ENCODE data around the gene CTIF.

CTIF gene

DNA sequence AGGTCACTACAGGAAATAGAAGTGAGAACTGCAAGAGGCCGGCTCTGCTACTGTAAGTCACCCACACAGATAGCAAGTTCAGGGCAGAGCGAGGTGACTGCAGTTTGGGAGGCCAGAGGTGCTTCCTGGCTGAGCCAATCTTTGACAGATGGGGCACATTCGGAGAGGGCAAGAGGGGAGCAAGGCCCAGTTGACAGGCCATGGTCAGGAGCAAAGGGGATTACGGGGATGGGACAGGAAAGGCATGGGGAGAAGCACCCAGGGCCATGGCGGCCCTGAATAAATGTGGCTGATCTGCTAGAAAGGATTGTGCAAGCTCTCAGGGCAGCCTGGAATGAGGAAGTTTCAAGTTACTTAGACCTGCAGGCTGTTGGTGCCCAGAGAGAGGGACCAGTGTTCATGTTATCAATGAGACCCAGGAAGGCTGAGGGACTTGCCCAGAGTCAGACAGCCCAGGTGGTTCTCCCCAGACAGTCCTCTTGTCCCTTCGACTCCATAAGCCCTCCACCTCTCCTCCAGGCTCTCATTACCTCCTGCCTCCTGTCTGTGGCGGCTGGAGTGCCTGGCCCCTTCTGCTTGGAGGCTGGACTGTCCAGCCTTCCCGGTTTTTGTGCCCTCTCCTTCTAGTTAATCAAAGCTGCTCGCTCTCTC, 123.3 kb downstream of the CTIF start:
- DNase-seq (ENCODE audit: low read depth in 2 of 3, low spot score in 2 of 3): no peak

DNA sequence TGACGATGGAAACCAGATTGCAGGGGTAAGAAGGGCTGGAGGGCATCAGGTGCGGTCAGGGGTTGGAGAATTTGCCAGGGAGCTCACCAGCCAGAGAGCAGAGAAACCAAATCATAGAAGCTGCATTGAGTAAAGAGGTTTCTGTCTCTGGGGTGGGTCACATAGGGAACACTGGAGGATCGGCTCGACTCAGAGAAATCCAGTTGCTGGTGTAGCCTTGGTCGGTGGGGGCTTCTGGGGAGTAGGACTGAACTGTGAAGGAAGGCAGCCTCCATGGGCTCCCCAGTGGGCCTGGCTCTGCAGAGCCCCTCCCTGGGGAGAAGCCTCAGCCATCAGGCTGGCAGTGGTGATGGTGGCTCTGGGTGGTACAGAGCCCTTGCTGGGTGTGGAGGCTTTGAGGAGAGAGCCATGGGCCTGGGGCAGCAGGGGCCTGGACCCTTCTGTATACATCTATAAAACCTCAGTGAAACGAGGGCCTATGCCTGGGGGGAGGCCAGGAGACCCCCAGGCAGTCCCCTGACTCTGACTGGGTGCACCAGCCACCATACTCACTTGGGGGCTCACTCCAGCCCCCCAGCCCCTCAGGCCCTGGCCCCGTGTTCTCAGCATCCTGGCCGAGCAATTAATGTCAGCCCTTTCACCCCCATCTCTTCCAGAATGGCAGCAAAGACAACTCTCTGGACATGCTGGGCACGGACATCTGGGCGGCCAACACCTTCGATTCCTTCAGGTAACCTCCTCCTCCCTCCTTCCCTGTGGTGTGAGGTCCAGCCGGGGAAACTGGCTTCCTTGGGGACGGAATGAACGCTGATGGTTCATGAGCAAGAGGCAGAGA, 124.5 kb downstream of the CTIF start:
- DNase-seq (ENCODE audit: low read depth in 2 of 3, low spot score in 2 of 3): no peak

DNA sequence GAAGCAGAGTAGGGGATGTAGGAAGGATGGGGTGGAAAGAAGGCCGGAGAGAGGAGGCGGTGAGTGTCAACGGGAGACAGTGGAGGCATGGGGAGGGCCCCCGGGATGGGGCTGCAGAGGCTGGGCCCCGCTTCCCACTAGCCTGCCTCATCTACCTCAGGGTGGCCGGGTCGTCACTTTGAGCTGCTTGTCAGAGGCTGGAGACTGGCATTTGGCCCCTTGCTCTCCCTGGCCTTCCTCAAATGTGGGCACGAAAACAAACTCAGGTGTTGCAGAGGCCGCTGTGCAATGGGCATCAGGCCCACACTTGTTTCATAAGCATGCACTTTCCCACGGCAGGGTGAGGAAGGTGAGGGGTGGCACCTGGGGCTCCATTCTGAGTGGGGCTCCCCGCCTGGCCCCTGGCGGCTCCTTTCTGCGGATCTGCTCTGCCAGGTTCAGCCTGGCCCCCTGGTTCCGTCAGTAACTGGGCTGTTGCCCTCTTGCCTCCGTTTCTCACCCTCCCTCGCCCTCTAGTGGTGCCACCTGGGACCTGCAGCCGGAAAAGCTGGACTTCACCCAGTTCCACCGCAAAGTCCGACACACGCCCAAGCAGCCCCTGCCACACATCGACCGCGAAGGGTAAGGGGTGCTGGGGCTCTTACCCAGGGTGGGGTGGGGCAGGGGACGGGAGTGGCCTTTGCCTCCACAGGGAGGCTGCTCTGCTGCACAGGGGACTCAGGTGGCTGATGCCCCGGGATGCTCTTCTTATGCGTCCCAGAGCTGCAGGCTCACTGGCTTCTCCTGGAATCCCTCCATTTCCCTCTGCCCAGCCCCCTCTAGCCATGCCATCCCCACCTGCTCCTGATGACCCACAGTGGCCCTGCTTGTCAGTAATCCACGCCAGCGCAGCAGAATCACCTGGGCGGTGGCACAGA, 125.4 kb downstream of the CTIF start:
- DNase-seq (ENCODE audit: low read depth in 2 of 3, low spot score in 2 of 3): peak in 2 of 3 experiments; percentile 26 to 52

DNA sequence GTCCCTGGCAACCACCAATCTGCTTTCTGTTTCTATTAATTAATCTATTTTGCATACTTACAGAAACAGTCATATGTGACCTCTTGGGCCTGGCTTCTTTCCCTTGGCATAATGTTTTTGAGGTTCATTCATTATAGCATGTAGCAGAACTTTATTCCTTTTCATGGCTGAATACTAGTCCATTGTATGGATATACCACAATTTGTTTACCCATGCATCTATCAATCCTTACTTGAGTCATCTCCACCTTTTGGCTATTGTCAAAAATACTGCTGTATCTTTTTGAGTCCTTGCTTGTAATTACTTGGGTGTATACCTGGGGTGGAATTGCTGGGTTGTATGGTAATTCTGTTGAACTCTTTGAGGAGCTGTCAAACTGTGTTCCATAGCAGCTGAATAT, 126.8 kb downstream of the CTIF start:
- DNase-seq (ENCODE audit: low read depth in 2 of 3, low spot score in 2 of 3): no peak

DNA sequence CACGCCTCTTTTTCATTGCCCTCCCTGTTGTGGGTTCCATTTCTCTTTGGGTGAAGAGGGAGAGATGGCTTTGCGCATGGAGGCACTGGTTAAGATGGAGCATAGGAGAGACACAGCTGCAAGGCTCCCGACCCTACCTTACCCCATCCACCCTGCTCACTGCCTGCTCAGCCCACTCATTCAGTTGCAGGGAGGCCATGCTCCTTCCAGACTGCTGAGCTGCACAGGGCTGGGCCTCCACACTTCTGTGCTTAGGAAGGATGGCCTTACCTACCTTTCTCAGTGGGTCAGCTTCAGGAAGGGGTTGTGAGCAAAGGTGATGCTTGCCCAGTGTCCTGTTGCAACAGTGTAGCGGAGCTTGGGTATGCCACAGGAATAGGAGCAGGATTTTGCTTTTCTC, 127.8 kb downstream of the CTIF start:
- DNase-seq (ENCODE audit: low read depth in 2 of 3, low spot score in 2 of 3): no peak

DNA sequence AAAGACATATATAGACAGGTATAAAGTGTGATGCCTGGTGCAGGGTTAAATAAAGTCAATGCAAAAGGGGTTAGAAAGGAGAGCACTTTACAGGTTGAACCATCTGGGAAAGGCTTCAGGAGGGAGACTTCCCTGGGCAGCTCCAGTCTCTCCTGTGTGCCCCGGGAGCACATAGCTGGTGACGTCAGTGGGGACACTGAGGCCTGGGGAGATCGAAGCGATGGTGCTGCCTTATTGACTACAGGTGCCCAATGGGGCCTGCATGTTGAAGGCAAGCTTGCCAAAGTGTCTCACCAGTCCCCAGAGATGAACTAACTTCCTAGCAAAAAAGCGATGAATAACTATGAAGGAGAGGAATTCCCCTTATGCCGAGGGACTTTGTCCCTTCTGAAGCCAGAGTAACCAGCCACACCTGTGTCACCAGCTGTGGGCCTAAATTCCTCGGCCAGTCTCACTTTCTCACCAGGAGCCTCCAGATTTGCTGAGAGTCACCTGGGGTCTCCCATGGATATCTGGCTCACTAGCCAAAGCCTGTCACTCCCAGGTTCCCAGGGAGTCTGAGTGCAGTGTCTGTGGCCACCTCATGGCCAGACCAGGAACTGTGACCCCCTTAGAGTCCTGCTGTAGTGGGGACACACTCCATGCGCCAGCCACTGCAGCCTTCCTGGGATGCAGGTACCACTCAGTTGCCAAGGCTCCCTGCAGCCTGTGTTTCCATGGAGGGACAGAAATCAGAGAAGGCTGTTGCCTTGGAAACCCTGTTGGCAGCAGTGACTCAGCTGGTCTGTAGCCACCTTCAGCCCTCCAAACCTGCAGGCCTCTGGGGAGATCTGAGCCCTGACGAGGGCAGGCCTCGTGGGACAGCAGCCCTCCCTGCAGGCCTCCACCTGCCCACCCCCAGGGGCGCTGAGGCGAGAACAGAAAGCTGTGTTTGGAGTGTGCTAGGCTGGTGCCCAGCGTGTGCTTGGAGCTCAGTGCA, 128.7 kb downstream of the CTIF start:
- DNase-seq (ENCODE audit: low read depth in 2 of 3, low spot score in 2 of 3): no peak

DNA sequence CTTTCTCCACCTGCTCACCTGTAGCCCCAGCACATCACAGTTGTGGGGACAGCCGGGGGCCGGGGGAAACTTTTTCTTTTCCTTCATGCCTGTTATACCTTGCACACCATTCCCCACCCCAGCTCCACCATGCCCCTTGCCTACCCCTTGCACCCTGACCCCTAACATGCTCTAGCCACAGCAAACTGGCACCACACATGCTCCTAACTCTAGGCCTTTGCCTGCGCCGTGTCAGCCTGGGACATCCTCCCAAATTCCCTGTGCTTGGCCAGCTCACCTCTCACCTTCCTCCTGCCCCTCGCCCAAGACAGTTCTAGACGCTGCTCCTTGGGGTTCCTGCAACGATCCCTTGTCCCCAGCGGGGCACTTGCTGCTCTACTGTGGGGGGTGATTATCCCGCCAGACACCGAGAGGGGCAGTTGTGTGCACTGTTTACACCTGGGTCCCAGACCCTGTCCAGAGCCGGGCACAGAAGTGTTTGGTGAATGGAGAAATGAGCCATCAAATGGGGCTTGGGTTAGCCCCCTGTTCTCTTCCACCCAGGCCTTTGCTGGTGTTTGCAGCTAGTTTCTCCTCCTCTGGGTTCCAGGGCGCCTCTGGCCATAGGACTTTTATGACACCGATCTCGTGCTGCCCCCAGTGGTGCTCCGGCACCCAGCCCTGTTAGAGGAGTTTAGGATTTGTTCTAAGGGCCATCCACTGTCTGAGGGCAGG, 129.8 kb downstream of the CTIF start:
- no peak for DNase-seq (ENCODE audit: low read depth in 2 of 3, low spot score in 2 of 3)

DNA sequence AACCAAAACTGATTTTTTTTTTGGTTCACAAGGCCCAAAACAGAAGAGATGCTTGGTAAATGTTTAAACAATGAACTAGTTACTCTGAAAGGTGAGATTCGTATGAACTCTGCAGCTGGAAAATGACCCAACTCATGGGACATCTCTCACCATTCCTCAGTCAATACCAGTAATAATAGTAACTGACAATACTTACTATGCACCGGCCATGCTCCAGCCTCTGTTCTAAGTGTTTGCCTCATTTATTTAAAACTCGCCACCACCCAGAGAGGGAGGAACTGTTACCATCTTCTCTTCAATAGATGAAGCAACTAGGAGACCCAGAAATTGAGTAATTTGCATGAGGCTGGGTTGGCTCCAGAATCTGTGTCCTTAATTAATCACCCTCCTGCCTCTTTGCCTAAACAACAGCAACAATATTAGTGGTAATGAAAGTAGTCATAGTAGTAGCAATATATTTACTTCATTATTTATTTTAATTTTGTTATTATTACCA, 130.4 kb downstream of the CTIF start:
- DNase-seq (ENCODE audit: low read depth in 2 of 3, low spot score in 2 of 3): no peak

DNA sequence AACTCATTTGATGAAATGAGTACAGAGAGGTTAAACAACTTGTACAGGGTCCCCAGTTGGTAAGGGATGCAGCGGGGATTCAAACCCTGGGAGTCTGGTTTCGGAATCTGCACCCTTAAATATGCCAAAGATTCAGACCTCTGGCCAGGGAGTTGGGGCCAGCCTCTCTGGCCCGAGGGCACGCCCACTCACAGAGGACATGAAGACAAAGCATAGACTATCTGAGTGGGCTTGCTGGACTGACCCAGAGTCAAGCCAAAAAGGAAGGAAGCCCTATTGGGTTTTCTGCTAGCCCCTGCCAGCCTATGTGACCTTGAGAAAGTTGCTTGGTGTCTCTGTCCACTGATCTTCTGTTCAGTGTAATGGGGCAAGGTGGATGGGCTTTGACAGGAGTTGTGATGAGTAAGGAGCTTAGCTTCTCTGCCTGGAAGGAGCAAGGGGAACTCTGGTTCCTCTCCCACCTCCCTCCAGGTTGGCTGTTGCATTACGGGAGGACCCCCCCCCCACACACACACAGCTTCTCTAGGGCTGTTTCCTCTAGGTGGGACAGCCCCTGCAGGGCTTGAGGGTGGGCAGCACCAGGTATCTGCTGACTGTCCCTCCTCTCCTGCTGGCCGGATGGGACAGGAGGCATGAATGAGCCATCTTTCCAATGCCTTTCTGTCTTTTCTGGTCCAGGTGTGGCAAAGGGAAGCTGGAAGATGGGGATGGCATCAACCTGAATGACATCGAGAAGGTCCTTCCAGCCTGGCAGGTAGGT, 131.3 kb downstream of the CTIF start:
- DNase-seq (ENCODE audit: low read depth in 2 of 3, low spot score in 2 of 3): no peak

DNA sequence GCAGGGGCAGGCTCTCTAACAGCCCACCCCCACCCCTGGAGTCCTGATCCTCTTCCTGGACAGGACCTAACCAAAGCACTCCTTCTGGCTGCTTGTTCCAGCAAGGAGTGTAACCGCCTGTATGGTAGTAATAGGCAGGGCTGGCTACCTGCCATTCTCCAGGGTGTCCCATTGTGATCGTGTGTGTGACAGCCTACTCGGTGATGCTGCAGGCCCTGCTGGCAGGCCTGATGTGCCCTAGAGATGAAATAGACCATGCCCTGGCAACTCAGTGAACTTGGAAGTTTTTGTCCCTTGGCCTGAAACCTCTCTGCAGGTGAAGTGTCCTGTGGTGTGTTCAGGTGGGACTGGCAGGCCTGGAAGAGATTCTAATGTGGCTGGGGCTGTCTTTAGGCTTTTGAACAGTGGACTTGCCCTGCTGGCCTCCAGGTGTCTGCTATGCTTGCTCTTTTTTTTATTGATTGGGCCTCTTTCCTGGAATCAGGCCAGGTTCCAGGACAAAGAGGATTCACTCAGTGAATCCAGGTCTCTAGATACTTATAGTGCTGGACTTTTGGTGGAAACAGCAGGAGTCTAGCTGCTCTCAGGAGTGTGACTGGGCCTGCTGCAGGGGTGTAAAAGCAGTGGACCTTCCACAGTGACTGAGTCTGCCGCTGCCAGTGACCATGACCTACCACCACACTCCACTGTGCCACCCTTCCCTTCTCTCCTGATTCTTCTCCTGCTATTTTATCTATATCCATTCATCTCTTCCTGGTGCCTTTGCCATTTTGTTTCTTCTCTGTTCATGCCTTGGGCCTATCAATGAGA, 132.1 kb downstream of the CTIF start:
- no peak for DNase-seq (ENCODE audit: low read depth in 2 of 3, low spot score in 2 of 3)

DNA sequence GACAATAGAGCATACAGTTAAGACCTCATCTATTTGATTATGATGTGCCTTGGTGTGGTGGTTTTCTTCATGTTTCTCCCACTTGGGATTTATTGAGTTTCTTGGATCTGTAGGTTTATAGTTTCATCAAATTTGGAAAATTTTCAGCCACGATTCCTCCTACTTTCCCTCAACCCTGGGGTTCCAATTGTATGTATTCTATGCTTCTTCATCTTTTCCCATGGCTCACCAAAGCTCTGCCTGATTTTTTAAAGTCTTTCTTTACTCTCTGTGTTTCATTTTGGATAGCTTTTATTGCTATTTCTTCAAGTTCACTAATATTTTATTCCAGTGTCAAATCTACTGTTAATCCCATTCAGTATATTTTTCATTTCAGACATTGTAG, 132.7 kb downstream of the CTIF start:
- no peak for DNase-seq (ENCODE audit: low read depth in 2 of 3, low spot score in 2 of 3)

DNA sequence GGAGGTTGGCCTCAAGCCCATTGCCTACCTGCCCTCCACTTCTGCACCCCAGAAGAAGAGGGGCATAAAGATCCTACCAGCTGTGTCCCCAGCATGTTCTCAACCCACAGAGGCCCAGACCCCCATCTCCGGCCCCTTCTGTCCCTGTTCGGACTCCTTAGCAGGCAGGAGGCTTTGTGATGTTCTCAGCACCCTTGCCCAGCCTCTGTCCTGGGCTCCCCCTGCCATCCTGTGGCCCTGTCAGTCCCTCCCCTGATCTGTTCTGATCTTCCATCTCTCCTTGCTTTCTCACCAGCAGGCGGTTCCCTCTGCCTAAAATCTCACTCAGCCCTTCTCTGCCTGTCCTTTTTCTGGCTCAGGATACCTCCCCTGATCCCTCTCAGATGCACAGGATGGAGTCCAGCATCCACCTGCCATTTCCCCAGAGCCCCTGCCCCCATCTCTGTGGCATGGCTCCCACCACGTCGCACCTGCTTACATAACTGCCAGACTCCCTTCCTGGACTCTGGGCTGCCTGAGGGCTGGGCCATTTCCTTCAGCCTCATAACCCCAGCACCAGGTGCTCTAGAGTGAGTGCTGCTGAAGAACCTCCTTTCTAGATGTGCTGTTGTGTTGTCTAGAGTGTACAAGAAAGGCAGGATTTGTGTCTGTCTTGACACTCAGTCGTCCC, 134.0 kb downstream of the CTIF start:
- DNase-seq (ENCODE audit: low read depth in 2 of 3, low spot score in 2 of 3): no peak

DNA sequence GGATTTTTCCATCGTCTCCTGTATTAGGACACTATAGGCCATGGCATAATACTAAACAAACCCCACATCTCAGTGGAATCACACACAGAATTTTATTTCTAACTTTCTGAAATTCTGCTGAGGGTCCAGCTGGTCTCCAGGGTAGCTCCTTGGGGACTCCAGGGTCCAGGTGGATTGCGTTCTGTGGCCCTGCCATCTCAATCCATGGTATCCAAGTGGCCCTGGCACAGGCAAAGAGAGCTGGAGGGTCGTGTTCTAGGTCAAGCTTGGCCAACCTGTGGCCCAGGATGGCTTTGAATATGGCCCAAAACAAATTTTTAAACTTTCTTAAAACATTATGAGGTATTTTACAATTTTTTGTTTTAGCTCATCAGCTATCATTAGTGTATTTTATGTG, 134.6 kb downstream of the CTIF start:
- no peak for DNase-seq (ENCODE audit: low read depth in 2 of 3, low spot score in 2 of 3)

DNA sequence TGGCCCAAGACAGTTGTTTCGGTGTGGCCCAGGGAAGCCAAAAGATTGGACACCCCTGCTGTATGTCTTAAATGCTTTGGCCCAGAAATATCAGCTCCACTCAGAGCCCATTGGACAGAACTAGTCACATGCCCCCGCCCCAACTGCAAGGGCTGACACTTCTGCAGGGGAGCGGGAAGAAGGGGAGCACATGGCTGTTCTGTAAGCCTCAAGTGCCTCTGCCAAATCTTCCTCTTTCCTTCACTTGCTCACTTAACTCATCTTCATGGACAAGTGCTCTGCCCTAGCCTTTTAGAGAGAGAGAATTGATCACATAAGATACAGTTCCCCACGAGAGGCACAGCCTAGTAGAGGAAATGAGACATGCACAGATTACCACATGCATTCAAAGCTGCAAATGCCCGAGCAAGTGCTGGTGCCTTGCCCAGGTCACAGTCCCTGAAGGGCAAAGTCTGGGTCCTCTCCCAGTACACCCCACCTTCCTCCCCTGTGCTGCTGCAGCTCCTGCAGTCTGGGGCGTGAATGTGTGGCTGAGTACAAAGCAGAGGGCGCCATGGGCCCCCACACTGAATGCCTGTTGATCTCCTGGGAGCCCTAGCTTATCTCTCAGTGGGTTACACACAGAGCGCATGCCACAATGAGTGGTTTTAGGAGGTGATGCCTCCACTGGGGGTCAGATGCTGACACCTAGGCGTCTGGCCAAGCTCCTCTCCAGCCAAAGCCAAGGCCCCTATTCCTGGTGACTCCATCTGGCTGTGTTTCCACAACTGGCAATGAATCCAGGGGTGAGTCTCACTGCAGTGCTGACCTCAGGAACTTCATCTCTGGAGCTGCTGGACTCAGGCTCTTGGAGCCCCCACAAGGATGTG, 135.3 kb downstream of the CTIF start:
- DNase-seq (ENCODE audit: low read depth in 2 of 3, low spot score in 2 of 3): no peak

DNA sequence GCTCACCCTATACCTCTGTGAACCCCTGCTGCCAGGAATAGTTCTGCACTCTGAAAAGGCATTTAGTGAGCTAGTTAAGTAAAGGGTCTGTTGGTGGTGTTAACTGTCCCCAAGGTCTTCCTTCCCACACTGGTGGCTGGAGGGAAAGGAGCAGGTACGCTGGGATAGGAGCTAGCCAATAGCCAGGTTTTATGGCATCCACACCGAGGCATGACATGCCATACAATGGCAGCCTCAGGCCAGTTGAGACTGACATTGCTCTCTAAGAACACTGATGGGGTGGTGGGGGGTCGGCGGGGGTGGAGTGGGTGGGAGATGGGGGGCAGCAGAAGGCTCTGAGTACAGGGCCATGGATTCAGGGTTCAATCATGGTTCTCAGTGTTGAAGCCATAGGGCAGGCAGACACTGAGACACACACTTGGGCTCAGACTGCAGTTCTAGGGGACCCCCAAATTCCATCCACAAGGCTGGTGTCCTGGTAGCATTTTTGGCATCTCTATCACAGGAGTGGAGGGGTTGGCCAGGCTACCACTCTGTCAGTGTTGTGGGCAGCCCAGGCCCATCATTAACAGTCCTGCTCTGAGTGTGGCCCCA, 136.0 kb downstream of the CTIF start:
- no peak for DNase-seq (ENCODE audit: low read depth in 2 of 3, low spot score in 2 of 3)

DNA sequence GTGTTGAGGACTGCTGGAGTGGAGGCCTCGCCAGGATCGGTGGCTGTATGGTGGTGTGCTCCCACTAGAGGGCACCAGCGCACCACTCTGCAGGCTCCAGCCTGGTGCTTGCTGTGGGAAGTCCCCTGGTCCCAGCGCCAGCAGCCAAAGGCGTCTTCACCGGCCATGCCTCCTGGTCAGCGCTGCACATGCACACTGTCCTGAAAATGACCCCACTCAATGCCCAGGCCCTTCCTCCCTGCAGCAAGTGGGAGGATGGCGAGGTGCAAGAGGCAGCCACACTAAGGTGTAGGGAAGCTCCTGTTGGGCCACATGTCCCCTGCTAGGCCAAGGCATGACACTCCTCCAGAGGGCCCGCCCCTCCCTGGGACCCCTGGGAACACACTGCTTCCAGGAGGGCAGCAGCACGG, 136.5 kb downstream of the CTIF start:
- DNase-seq (ENCODE audit: low read depth in 2 of 3, low spot score in 2 of 3): peak; percentile 59 to 83 (median 71)
